Keratinocyte (primary cell): ENCODE measurements around the gene CYP19A1. TPM values are rescaled to one million over a fixed set of nuclear protein-coding genes. Genes with fewer than 3 reads are reported as not detected.

Source experiments
- DNase-seq: peaks from one replicate; pipeline ENCODE4 v3.0.0-alpha.2; 2011; ENCODE audit warnings: low read depth, missing footprints, low spot score
- FAIRE-seq: peaks from 2 replicates; lab custom pipeline; 2011; peaks lifted over from hg19 to GRCh38; lab: Jason Lieb, UNC
- H2AFZ ChIP-seq: 2 replicates; pipeline ENCODE4 v1.6.0; 2012; ENCODE audit warnings: low read length, control low read depth, inconsistent platforms; ENCODE audit not compliant: control insufficient read depth
- H3K27ac ChIP-seq: 2 replicates; pipeline ENCODE4 v1.5.1; 2011; ENCODE audit warnings: low read length; ENCODE audit not compliant: control insufficient read depth, insufficient read depth
- H3K27me3 ChIP-seq: 3 replicates; pipeline ENCODE4 v1.6.0; 2011; ENCODE audit warnings: low read length; ENCODE audit not compliant: control insufficient read depth, insufficient read depth; ENCODE audit errors: extremely low read depth
- H3K36me3 ChIP-seq, 2 experiments: 2 replicates in 1 of 2; 3 replicates in 1 of 2; pipeline ENCODE4 v1.5.1; 2011; ENCODE audit warnings: low read length in 2 of 2, mild to moderate bottlenecking in 1 of 2; ENCODE audit not compliant: control insufficient read depth in 2 of 2, insufficient read depth in 2 of 2; ENCODE audit errors: extremely low read depth in 1 of 2
- H3K4me1 ChIP-seq: 3 replicates; pipeline ENCODE4 v1.5.1; 2011; ENCODE audit warnings: low read length; ENCODE audit not compliant: control insufficient read depth, insufficient read depth; ENCODE audit errors: extremely low read depth
- H3K4me2 ChIP-seq: 3 replicates; pipeline ENCODE4 v1.6.0; 2011; ENCODE audit warnings: low read depth, low read length; ENCODE audit not compliant: control insufficient read depth, insufficient read depth; ENCODE audit errors: extremely low read depth
- H3K4me3 ChIP-seq, 3 experiments: fragments of 200-600 bp in 1 of 3; sonication (generic) in 1 of 3; 2 replicates in 2 of 3; 3 replicates in 1 of 3; pipeline ENCODE4 v1.5.1; 2011 to 2016; ENCODE audit warnings: low read length in 3 of 3, mild to moderate bottlenecking in 3 of 3, control low read depth in 2 of 3, inconsistent platforms in 1 of 3, low read depth in 1 of 3, mixed read lengths in 1 of 3, mixed run types in 1 of 3, moderate library complexity in 1 of 3; ENCODE audit not compliant: control insufficient read depth in 2 of 3, insufficient read depth in 2 of 3; ENCODE audit errors: extremely low read depth in 1 of 3
- H3K79me2 ChIP-seq: 2 replicates; pipeline ENCODE4 v1.6.0; 2012; ENCODE audit warnings: low read length; ENCODE audit not compliant: control insufficient read depth, insufficient read depth
- H3K9ac ChIP-seq: 3 replicates; pipeline ENCODE4 v1.6.0; 2011; ENCODE audit warnings: low read length; ENCODE audit not compliant: control insufficient read depth, insufficient read depth; ENCODE audit errors: extremely low read depth
- H3K9me1 ChIP-seq: 3 replicates; pipeline ENCODE4 v1.6.0; 2011; ENCODE audit warnings: low read length; ENCODE audit not compliant: control insufficient read depth, insufficient read depth; ENCODE audit errors: extremely low read depth
- H3K9me3 ChIP-seq: 2 replicates; pipeline ENCODE4 v1.5.1; 2012; ENCODE audit warnings: low read depth, low read length; ENCODE audit not compliant: control insufficient read depth
- H4K20me1 ChIP-seq: 3 replicates; pipeline ENCODE4 v1.6.0; 2011; ENCODE audit warnings: low read length; ENCODE audit not compliant: control insufficient read depth, insufficient read depth; ENCODE audit errors: extremely low read depth
- EZH2 ChIP-seq: IDR thresholded peaks from one replicate; pipeline ENCODE4 v1.6.1; 2012; ENCODE audit warnings: inconsistent platforms, mild to moderate bottlenecking, low read length, moderate library complexity
- dilution Hi-C: fragments of 300-500 bp; cut with MboI; formaldehyde crosslinking; loops from one replicate; pipeline ENCODE4 v1.7.0; 2020; ENCODE audit warnings: low sequenced_read_pairs; ENCODE audit not compliant: extremely low pct_ligation_motif_present
- polyA plus RNA-seq, 5 experiments: library from polyadenylated mRNA; depleted of rRNA in 3 of 5; stranded (reverse) in 3 of 5; stranded (forward) in 1 of 5; unstranded in 1 of 5; fragments of >200 nt; gene quantifications; 1 replicate in 1 of 5; 2 replicates in 3 of 5; 3 replicates in 1 of 5; pipeline versions ENCODE4 v1.2.1 to v1.2.3, GENCODE V29; 2011 to 2012; ENCODE audit warnings: missing spikeins in 2 of 5, low read depth in 1 of 5, low replicate concordance in 1 of 5
- TF ChIP-seq, protein P1 (sequence below), 3 experiments: IDR thresholded peaks in 1 of 3; conservative IDR thresholded peaks in 1 of 3; optimal IDR thresholded peaks in 1 of 3; 2 replicates in 2 of 3; 3 replicates in 1 of 3; pipeline versions ENCODE3 to v1.5.1; 2011; ENCODE audit warnings: low read length in 3 of 3, mild to moderate bottlenecking in 3 of 3, moderate library complexity in 2 of 3, control low read depth in 1 of 3, inconsistent platforms in 1 of 3; ENCODE audit not compliant: insufficient read depth in 2 of 3; ENCODE audit errors: extremely low read depth in 1 of 3

The CYP19A1 gene
- polyA plus RNA-seq, 1 donor (not counting 4 experiments of a cell fraction or from before 2014, with no cell fraction given): not detected

DNA sequence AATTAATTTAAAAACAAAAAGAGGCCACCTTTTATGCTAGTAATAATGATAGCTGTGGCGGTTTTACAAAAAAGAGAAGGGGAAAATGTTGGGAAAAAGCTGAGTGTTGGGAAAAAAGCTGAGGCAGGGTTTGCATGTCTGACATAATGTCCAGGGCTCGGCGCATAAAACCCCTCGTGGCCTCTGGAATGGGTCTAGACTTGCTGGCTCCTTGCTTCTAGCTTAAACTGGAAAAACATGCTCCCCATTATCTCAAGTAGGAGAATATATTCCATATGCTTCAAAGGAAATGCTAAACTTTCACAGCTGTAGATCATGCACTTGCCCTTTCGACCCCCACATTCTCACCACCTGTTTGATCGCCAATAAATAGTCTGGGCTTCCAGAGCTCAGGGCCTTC, 53.0 kb downstream of the CYP19A1 start:
- H4K20me1 ChIP-seq: no peaks in the 10 kb centered on the region

GRCh38 chr15:51284871-51285270, 53.5 kb downstream of the CYP19A1 start:
- no peaks in the 10 kb centered on the region for H4K20me1 ChIP-seq
- no peaks in the 10 kb centered on the region for H3K4me1 ChIP-seq
- no peak overlapping the region for H3K9ac ChIP-seq
- no peak overlapping the region for H3K4me2 ChIP-seq
- no peaks in the 10 kb centered on the region for H3K36me3 ChIP-seq
- DNase-seq: no peak
- no peak overlapping the region for H3K4me3 ChIP-seq
- dilution Hi-C loops: no loop called here
- no peaks in the 10 kb centered on the region for H3K9me3 ChIP-seq
- H3K27ac ChIP-seq: no peak overlapping the region
- FAIRE-seq: no peak
- TF ChIP-seq, protein P1, sequence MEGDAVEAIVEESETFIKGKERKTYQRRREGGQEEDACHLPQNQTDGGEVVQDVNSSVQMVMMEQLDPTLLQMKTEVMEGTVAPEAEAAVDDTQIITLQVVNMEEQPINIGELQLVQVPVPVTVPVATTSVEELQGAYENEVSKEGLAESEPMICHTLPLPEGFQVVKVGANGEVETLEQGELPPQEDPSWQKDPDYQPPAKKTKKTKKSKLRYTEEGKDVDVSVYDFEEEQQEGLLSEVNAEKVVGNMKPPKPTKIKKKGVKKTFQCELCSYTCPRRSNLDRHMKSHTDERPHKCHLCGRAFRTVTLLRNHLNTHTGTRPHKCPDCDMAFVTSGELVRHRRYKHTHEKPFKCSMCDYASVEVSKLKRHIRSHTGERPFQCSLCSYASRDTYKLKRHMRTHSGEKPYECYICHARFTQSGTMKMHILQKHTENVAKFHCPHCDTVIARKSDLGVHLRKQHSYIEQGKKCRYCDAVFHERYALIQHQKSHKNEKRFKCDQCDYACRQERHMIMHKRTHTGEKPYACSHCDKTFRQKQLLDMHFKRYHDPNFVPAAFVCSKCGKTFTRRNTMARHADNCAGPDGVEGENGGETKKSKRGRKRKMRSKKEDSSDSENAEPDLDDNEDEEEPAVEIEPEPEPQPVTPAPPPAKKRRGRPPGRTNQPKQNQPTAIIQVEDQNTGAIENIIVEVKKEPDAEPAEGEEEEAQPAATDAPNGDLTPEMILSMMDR (optimal IDR thresholded peaks at IDR 0.05 in 1 of 3, IDR thresholded peaks at IDR 0.05 in 1 of 3, conservative IDR thresholded peaks at IDR 0.05 in 1 of 3; ENCODE audit: extremely low read depth in 1 of 3, insufficient read depth in 2 of 3, low read length in 3 of 3): no peak
- TF ChIP-seq EZH2: no peak
- no peaks in the 10 kb centered on the region for H3K9me1 ChIP-seq
- peaks cover 5% of the 10 kb centered on the region for H3K27me3 ChIP-seq
- no peak overlapping the region for H2AFZ ChIP-seq
- no peaks in the 10 kb centered on the region for H3K79me2 ChIP-seq

More for the DNA sequence above, 53.0 kb downstream of the CYP19A1 start:
- Histone ChIP-seq H3K4me1 (no peaks in the 10 kb centered on the region), H3K36me3 (no peaks in the 10 kb centered on the region), H3K4me3 (no peak overlapping the region), H3K4me2 (no peak overlapping the region), H3K27me3 (peaks cover 6% of the 10 kb centered on the region), H3K9me3 (no peaks in the 10 kb centered on the region), H3K9ac (no peak overlapping the region), H3K79me2 (no peaks in the 10 kb centered on the region), H3K9me1 (no peaks in the 10 kb centered on the region), H3K27ac (no peak overlapping the region), H2AFZ (no peak overlapping the region)
- dilution Hi-C loops: no loop called here
- DNase-seq: no peak
- no peak for TF ChIP-seq EZH2
- TF ChIP-seq, protein P1 (optimal IDR thresholded peaks at IDR 0.05 in 1 of 3, IDR thresholded peaks at IDR 0.05 in 1 of 3, conservative IDR thresholded peaks at IDR 0.05 in 1 of 3; ENCODE audit: extremely low read depth in 1 of 3, insufficient read depth in 2 of 3, low read length in 3 of 3): no peak
- FAIRE-seq: no peak
